ENCODE results near the gene ITGA7.
A peak's percentile ranks its signal among the peaks of the same experiment; 100 is the strongest.

Gene ITGA7

GRCh38 chr12:55717011-55718007 is 9.6 kb upstream of the ITGA7 start:
- peak; percentile 71 for DNase-seq

- DNase-seq, result no peak
Measured at GRCh38 chr12:55716582-55716957, 8.9 kb upstream of the ITGA7 start.

- DNase-seq, result peak; percentile 93
Measured at GRCh38 chr12:55715833-55716581, 8.3 kb upstream of the ITGA7 start, which contains the start of gene BLOC1S1. TSS of gene BLOC1S1 (plus strand) at chr12:55716046. CDS start at chr12:55716052, 6 bp downstream.

GRCh38 chr12:55715169-55715764 is 7.6 kb upstream of the ITGA7 start:
- DNase-seq, result no peak

GRCh38 chr12:55713721-55714120 is 6.0 kb upstream of the ITGA7 start:
- DNase-seq, result no peak

GRCh38 chr12:55712700-55713415 is 5.2 kb upstream of the ITGA7 start:
- DNase-seq, result peak; percentile 9

GRCh38 chr12:55711786-55712553 is 4.3 kb upstream of the ITGA7 start:
- DNase-seq, result peak; percentile 43

GRCh38 chr12:55708695-55709233 is 1.1 kb upstream of the ITGA7 start:
- peak; percentile 28 for DNase-seq

- no peak for DNase-seq
Measured at GRCh38 chr12:55707219-55707671, 459 bp downstream of the ITGA7 start.

- DNase-seq, result peak; percentile 39
Measured at GRCh38 chr12:55706568-55707218, 1.0 kb downstream of the ITGA7 start.

- DNase-seq, result peak; percentile 38
Measured at GRCh38 chr12:55705782-55706402, 1.8 kb downstream of the ITGA7 start.

GRCh38 chr12:55704824-55705718 is 2.6 kb downstream of the ITGA7 start:
- peak; percentile 77 for DNase-seq

GRCh38 chr12:55703901-55704761 is 3.6 kb downstream of the ITGA7 start:
- DNase-seq, result peak; percentile 88

GRCh38 chr12:55703288-55703687 is 4.4 kb downstream of the ITGA7 start:
- DNase-seq, result peak; percentile 90

- DNase-seq, result peak; percentile 31
Measured at GRCh38 chr12:55702861-55703260, 4.8 kb downstream of the ITGA7 start.

- DNase-seq, result peak; percentile 34
Measured at GRCh38 chr12:55700255-55701018, 7.3 kb downstream of the ITGA7 start.

- DNase-seq, result peak; percentile 11
Measured at GRCh38 chr12:55699471-55700055, 8.1 kb downstream of the ITGA7 start.
